ENCODE measurements around the gene RBM47.

DNA sequence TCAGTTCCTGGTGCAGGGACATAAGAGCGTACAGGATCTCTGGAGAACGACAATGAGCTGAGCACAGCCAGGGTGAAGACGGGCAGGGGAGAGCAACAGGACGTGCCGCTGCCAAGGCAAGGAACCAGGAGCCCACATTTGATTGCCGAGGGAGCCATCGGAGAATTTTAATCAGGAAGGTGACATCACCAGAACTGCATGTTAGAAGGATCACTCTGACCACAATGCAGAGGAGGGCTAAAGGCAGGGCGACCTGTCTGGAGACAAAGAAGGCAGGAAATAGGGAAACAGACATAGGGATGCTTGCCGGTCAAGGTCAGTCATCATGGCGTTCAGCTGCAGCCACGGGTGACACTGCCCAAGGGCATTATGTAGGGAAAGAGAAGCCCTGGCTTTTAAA lies 81.4 kb downstream of the RBM47 start:
- TF ChIP-seq, protein P1, sequence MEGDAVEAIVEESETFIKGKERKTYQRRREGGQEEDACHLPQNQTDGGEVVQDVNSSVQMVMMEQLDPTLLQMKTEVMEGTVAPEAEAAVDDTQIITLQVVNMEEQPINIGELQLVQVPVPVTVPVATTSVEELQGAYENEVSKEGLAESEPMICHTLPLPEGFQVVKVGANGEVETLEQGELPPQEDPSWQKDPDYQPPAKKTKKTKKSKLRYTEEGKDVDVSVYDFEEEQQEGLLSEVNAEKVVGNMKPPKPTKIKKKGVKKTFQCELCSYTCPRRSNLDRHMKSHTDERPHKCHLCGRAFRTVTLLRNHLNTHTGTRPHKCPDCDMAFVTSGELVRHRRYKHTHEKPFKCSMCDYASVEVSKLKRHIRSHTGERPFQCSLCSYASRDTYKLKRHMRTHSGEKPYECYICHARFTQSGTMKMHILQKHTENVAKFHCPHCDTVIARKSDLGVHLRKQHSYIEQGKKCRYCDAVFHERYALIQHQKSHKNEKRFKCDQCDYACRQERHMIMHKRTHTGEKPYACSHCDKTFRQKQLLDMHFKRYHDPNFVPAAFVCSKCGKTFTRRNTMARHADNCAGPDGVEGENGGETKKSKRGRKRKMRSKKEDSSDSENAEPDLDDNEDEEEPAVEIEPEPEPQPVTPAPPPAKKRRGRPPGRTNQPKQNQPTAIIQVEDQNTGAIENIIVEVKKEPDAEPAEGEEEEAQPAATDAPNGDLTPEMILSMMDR (conservative IDR thresholded peaks at IDR 0.05; ENCODE audit: low read depth in 2 of 2), result no peak
- TF ChIP-seq CREB1 (CRISPR knock-in tag; IDR thresholded peaks at IDR 0.05; ENCODE audit: low read depth), result no peak
- TF ChIP-seq STAT1 (IDR thresholded peaks at IDR 0.05; ENCODE audit: unreplicated experiment), result no peak
- TF ChIP-seq, protein P2, sequence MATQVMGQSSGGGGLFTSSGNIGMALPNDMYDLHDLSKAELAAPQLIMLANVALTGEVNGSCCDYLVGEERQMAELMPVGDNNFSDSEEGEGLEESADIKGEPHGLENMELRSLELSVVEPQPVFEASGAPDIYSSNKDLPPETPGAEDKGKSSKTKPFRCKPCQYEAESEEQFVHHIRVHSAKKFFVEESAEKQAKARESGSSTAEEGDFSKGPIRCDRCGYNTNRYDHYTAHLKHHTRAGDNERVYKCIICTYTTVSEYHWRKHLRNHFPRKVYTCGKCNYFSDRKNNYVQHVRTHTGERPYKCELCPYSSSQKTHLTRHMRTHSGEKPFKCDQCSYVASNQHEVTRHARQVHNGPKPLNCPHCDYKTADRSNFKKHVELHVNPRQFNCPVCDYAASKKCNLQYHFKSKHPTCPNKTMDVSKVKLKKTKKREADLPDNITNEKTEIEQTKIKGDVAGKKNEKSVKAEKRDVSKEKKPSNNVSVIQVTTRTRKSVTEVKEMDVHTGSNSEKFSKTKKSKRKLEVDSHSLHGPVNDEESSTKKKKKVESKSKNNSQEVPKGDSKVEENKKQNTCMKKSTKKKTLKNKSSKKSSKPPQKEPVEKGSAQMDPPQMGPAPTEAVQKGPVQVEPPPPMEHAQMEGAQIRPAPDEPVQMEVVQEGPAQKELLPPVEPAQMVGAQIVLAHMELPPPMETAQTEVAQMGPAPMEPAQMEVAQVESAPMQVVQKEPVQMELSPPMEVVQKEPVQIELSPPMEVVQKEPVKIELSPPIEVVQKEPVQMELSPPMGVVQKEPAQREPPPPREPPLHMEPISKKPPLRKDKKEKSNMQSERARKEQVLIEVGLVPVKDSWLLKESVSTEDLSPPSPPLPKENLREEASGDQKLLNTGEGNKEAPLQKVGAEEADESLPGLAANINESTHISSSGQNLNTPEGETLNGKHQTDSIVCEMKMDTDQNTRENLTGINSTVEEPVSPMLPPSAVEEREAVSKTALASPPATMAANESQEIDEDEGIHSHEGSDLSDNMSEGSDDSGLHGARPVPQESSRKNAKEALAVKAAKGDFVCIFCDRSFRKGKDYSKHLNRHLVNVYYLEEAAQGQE (IDR thresholded peaks at IDR 0.05; ENCODE audit: unreplicated experiment), result no peak
- no peak for TF ChIP-seq POLR2AphosphoS5 (IDR thresholded peaks at IDR 0.05; ENCODE audit: low read depth)
- TF ChIP-seq, protein P3, sequence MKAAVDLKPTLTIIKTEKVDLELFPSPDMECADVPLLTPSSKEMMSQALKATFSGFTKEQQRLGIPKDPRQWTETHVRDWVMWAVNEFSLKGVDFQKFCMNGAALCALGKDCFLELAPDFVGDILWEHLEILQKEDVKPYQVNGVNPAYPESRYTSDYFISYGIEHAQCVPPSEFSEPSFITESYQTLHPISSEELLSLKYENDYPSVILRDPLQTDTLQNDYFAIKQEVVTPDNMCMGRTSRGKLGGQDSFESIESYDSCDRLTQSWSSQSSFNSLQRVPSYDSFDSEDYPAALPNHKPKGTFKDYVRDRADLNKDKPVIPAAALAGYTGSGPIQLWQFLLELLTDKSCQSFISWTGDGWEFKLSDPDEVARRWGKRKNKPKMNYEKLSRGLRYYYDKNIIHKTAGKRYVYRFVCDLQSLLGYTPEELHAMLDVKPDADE (IDR thresholded peaks at IDR 0.05), result no peak
- no peak for TF ChIP-seq EZH2 (IDR thresholded peaks at IDR 0.05; ENCODE audit: low read depth, unreplicated experiment)
- no peak for TF ChIP-seq EZH2phosphoT487 (IDR thresholded peaks at IDR 0.05; ENCODE audit: unreplicated experiment)
- TF ChIP-seq JUNB (IDR thresholded peaks at IDR 0.05; ENCODE audit: unreplicated experiment), result no peak
- TF ChIP-seq ZNF331 (CRISPR knock-in tag; IDR thresholded peaks at IDR 0.05; ENCODE audit: low read depth), result no peak
- TF ChIP-seq ZNF114 (CRISPR knock-in tag; IDR thresholded peaks at IDR 0.05), result no peak
- TF ChIP-seq NANOG (IDR thresholded peaks at IDR 0.05; ENCODE audit: borderline replicate concordance), result no peak
- TF ChIP-seq, protein P4, sequence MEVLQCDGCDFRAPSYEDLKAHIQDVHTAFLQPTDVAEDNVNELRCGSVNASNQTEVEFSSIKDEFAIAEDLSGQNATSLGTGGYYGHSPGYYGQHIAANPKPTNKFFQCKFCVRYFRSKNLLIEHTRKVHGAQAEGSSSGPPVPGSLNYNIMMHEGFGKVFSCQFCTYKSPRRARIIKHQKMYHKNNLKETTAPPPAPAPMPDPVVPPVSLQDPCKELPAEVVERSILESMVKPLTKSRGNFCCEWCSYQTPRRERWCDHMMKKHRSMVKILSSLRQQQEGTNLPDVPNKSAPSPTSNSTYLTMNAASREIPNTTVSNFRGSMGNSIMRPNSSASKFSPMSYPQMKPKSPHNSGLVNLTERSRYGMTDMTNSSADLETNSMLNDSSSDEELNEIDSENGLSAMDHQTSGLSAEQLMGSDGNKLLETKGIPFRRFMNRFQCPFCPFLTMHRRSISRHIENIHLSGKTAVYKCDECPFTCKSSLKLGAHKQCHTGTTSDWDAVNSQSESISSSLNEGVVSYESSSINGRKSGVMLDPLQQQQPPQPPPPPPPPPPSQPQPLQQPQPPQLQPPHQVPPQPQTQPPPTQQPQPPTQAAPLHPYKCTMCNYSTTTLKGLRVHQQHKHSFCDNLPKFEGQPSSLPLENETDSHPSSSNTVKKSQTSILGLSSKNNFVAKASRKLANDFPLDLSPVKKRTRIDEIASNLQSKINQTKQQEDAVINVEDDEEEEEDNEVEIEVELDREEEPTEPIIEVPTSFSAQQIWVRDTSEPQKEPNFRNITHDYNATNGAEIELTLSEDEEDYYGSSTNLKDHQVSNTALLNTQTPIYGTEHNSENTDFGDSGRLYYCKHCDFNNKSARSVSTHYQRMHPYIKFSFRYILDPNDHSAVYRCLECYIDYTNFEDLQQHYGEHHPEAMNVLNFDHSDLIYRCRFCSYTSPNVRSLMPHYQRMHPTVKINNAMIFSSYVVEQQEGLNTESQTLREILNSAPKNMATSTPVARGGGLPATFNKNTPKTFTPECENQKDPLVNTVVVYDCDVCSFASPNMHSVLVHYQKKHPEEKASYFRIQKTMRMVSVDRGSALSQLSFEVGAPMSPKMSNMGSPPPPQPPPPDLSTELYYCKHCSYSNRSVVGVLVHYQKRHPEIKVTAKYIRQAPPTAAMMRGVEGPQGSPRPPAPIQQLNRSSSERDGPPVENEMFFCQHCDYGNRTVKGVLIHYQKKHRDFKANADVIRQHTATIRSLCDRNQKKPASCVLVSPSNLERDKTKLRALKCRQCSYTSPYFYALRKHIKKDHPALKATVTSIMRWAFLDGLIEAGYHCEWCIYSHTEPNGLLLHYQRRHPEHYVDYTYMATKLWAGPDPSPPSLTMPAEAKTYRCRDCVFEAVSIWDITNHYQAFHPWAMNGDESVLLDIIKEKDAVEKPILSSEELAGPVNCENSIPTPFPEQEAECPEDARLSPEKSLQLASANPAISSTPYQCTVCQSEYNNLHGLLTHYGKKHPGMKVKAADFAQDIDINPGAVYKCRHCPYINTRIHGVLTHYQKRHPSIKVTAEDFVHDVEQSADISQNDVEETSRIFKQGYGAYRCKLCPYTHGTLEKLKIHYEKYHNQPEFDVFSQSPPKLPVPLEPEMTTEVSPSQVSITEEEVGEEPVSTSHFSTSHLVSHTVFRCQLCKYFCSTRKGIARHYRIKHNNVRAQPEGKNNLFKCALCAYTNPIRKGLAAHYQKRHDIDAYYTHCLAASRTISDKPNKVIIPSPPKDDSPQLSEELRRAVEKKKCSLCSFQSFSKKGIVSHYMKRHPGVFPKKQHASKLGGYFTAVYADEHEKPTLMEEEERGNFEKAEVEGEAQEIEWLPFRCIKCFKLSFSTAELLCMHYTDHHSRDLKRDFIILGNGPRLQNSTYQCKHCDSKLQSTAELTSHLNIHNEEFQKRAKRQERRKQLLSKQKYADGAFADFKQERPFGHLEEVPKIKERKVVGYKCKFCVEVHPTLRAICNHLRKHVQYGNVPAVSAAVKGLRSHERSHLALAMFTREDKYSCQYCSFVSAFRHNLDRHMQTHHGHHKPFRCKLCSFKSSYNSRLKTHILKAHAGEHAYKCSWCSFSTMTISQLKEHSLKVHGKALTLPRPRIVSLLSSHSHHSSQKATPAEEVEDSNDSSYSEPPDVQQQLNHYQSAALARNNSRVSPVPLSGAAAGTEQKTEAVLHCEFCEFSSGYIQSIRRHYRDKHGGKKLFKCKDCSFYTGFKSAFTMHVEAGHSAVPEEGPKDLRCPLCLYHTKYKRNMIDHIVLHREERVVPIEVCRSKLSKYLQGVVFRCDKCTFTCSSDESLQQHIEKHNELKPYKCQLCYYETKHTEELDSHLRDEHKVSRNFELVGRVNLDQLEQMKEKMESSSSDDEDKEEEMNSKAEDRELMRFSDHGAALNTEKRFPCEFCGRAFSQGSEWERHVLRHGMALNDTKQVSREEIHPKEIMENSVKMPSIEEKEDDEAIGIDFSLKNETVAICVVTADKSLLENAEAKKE (CRISPR knock-in tag; IDR thresholded peaks at IDR 0.05), result no peak

All from GM23338 (cell line).